NCI-H1694 (cell line): ENCODE data around the gene ARL15.

Experiments
- DNase-seq: peaks from one replicate; lab custom pipeline; 2025; lab: John Stamatoyannopoulos, UW

Gene ARL15

DNA sequence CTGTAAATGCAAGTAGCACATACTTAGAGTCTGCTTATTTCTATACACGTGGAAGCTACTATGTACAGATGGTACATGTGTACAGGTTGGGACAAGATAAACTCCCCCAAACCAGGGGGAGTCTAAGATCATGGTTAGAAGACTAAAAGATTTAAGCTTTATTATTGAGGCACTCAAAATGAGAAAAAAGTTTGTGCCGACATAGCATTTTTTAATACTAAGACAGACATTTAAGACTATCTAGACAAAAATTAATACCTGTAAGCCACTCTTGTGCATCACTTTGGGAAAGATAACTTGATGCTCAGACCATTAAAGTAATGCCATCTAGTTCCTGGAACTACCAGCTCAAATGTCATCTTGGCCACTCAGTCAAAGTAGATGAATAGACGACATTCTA lies 279.4 kb downstream of the ARL15 start:
- DNase-seq: no peak

DNA sequence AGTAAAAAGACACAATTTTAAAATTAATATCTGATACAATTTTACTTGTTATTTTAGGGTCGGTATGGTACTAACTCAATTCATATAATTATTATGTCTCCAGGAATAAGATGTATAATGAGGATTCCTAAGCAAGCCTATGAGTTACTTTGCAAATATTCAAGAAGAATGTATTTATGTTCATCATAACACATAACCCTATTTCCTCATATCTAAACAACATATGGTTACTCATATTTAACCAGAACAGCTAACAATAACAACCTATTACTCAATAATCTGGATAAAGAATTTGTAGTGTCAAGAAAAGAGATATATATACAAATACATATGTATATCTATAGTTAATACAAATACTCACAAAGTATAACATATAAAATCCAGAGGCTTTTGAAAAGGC lies 285.9 kb downstream of the ARL15 start:
- DNase-seq: no peak

GRCh38 chr5:54022223-54022622 lies 288.1 kb downstream of the ARL15 start:
- no peak for DNase-seq

- DNase-seq: no peak
Measured at GRCh38 chr5:54021431-54022164, 288.8 kb downstream of the ARL15 start.

GRCh38 chr5:54018438-54018837 lies 291.9 kb downstream of the ARL15 start:
- DNase-seq: no peak

GRCh38 chr5:54017580-54017979 lies 292.8 kb downstream of the ARL15 start:
- DNase-seq: no peak

GRCh38 chr5:54013556-54014194 lies 296.7 kb downstream of the ARL15 start:
- no peak for DNase-seq

DNA sequence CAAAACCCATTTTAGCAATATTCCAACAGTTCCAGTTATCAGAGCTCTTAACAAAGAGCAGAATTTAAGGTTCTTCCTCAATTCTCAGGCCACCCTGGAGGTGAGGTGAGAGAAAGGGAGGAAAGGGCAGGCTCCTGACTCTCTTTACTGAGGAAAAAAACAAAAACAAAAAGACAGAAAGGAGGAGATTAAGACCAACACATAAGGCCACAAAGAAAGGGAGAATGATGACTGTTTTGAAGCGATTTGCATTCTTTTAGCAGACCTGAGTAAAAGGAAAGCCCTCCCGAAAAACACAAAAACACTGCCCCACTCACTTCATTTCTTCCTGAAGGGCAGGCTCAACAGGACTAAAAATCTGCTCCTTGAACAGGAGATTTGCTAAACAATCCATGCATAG lies 300.5 kb downstream of the ARL15 start:
- no peak for DNase-seq

- no peak for DNase-seq
Measured at GRCh38 chr5:54009357-54009756, 301.0 kb downstream of the ARL15 start.

DNA sequence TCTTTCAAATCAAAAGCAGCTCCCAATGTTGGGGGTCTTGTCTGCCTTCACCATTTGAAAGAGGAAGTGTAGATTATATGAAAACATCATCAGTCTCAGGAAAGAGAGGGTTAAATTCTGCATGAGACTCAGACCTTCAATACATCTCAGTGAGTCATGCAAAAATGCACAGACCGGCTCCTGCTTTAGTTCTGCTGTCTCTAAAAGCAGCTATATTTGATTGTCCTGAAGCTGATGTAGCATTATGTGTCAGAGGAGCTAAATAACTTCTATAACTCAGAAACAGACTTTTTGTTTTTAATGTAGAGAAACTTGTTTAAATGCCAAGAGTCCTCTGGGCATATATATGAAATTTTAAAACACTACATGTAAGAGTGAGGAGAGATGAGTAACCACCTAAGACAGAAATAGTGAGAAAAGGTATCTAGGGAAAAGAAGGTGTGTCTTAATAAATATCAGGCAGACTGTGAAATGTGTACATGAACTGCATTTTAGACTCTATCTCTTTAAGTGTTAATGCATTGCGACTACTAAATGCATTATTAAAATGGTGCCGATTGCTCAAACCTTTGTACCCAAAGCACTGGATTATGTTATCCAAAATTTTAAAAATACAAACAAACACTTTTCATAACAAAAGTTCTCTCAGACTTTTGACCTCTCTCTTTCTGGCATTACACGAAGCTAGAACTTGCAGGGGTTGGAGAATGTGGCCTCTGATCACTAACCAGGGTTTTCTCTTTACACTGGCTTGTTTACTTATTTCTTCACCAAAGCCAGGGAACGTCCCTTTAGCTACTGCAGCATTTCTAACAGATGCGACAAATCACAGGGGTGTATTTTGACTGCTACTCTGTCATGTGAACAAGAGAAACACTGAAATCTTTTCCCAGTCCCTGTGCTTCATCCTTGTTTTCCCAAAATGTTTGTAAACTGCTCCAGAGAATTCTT lies 302.3 kb downstream of the ARL15 start:
- no peak for DNase-seq

DNA sequence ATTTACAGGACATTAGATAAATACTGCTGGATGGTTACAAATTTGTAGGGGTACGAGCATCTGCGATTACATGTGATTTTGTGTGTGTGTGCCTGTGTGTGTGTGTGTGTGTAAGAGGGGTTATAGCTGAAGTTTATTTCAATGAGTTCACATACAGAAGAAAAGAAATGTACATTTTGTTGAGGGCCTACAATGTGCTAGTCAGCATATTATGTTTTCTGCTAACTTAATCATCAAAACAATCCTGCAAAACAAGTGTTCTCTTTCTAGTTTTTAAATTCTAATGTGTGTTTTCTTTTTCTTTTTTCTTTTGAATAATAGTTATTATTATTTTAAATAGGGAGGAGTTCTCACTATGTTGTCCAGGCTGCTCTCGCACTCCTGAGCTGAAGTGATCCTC lies 305.7 kb downstream of the ARL15 start:
- no peak for DNase-seq

GRCh38 chr5:54002779-54003178 lies 307.6 kb downstream of the ARL15 start:
- no peak for DNase-seq

- DNase-seq: no peak
Measured at GRCh38 chr5:54001976-54002775, 308.2 kb downstream of the ARL15 start.

GRCh38 chr5:54000011-54000410 lies 310.4 kb downstream of the ARL15 start:
- DNase-seq: no peak

- no peak for DNase-seq
Measured at GRCh38 chr5:53997736-53998627, 312.4 kb downstream of the ARL15 start.

- DNase-seq: no peak
Measured at GRCh38 chr5:53996008-53996407, 314.4 kb downstream of the ARL15 start.

- DNase-seq: no peak
Measured at GRCh38 chr5:53994148-53994547, 316.2 kb downstream of the ARL15 start.

DNA sequence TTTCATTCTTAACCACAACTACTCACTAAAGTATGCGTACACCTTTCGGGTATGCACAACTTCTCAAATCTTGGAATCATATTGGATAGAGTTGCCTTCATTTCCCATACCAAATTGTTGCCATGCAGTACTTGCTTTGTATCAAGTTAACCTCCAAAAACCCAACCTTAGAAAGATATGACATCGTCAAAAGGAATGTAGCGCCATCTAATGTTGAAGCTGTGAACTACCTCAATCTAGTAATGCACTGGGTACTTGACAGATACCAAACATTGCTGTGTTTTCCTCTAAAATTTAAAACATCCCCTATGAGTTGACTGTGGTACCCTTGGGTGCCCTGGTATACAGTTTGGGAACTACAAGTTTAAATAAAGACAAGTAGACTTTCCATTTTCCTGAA lies 318.4 kb downstream of the ARL15 start:
- DNase-seq: no peak

GRCh38 chr5:53987101-53987500 lies 323.3 kb downstream of the ARL15 start:
- DNase-seq: no peak

DNA sequence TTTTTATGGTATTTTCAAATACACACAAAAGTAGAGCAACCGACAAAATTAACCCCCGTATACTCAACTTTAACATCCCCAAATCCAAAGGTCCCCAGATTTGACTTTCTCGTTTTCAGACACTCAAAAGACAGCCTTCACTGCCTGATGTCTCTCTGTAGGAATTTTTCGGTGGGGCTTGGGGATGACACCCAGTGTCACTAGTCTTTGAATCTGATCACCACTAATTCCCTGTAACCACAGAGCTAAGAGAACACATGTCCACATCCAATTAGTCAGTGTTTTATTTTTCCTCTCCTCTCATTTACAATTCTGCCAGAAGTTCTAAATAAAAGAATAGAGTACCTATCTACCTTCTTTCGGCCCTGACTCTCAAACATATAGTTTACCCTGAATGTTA lies 324.6 kb downstream of the ARL15 start:
- no peak for DNase-seq

- DNase-seq: no peak
Measured at GRCh38 chr5:53984971-53985370, 325.4 kb downstream of the ARL15 start.
